ENCODE data around the gene MFSD6.

The MFSD6 gene

GRCh38 chr2:190529486-190530247 is 121.5 kb downstream of the MFSD6 start:
- DNase-seq (ENCODE audit: low read depth, low spot score) = no peak
- H3K4me3 ChIP-seq (ENCODE audit: low read depth, low read length) = no peak overlapping the region
- TF ChIP-seq, protein P1, sequence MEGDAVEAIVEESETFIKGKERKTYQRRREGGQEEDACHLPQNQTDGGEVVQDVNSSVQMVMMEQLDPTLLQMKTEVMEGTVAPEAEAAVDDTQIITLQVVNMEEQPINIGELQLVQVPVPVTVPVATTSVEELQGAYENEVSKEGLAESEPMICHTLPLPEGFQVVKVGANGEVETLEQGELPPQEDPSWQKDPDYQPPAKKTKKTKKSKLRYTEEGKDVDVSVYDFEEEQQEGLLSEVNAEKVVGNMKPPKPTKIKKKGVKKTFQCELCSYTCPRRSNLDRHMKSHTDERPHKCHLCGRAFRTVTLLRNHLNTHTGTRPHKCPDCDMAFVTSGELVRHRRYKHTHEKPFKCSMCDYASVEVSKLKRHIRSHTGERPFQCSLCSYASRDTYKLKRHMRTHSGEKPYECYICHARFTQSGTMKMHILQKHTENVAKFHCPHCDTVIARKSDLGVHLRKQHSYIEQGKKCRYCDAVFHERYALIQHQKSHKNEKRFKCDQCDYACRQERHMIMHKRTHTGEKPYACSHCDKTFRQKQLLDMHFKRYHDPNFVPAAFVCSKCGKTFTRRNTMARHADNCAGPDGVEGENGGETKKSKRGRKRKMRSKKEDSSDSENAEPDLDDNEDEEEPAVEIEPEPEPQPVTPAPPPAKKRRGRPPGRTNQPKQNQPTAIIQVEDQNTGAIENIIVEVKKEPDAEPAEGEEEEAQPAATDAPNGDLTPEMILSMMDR (IDR thresholded peaks at IDR 0.05; ENCODE audit: insufficient read depth, low read length, missing control alignments) = no peak

GRCh38 chr2:190530248-190530900 is 122.2 kb downstream of the MFSD6 start:
- CTCF ChIA-PET = interaction anchor here (1.2 to 1.3 kb wide), 2 partner anchors 13 to 19 kb away, joined by 4 to 6 read pairs; no protein-coding TSS in a partner anchor

More at GRCh38 chr2:190529486-190530247, 121.5 kb downstream of the MFSD6 start:
- ChIA-PET POLR2A (interaction anchor here (1.0 kb wide), 1 partner anchor 133 kb away, joined by 4 read pairs; no protein-coding TSS in a partner anchor), CTCF (interaction anchor here (1.2 to 1.3 kb wide), 2 partner anchors 12 to 19 kb away, joined by 4 to 6 read pairs; no protein-coding TSS in a partner anchor)

GRCh38 chr2:190532581-190532980 is 124.4 kb downstream of the MFSD6 start:
- no peak overlapping the region for H3K4me3 ChIP-seq (ENCODE audit: low read depth, low read length)
- ChIA-PET CTCF (interaction anchor here (1.0 to 1.1 kb wide), 2 partner anchors 177 to 872 kb away, joined by 3 to 4 read pairs; partner anchors contain the start of gene ASNSD1), POLR2A (no interaction called here)
- no peak for DNase-seq (ENCODE audit: low read depth, low spot score)
- TF ChIP-seq, protein P1 (IDR thresholded peaks at IDR 0.05; ENCODE audit: insufficient read depth, low read length, missing control alignments) = no peak

More at GRCh38 chr2:190530248-190530900, 122.2 kb downstream of the MFSD6 start:
- POLR2A ChIA-PET = interaction anchor here (1.0 kb wide), 1 partner anchor 132 kb away, joined by 4 read pairs; no protein-coding TSS in a partner anchor
- peak; percentile 59 for DNase-seq (ENCODE audit: low read depth, low spot score)
- no peak overlapping the region for H3K4me3 ChIP-seq (ENCODE audit: low read depth, low read length)
- TF ChIP-seq, protein P1 (IDR thresholded peaks at IDR 0.05; ENCODE audit: insufficient read depth, low read length, missing control alignments) = no peak

GRCh38 chr2:190533175-190533967 is 125.2 kb downstream of the MFSD6 start:
- no peak for DNase-seq (ENCODE audit: low read depth, low spot score)
- peak overlapping the region; percentile 71 for H3K4me3 ChIP-seq (ENCODE audit: low read depth, low read length)
- ChIA-PET POLR2A (no interaction called here), CTCF (interaction anchor here (0.6 to 1.1 kb wide), 3 partner anchors 178 to 872 kb away, joined by 3 to 4 read pairs (median 3); partner anchors contain the start of gene ASNSD1)
- TF ChIP-seq, protein P1 (IDR thresholded peaks at IDR 0.05; ENCODE audit: insufficient read depth, low read length, missing control alignments) = no peak

DNA sequence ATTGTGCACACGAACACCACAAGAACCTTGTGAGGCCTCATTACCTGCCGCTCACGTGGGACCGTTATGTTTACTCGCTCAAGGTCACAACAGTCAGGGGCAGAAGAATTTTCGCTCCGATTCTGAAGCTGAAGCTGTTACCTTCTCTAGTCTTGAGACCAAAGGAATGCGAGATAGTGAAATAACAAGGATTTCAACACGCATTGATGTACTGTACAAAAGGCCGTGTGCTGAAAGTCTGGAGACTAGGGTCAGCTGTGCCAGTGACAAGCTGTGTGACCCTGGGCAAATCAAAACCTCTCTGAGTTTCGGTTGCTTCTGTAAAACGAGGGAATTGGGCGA is 125.8 kb downstream of the MFSD6 start:
- TF ChIP-seq, protein P1 (IDR thresholded peaks at IDR 0.05; ENCODE audit: insufficient read depth, low read length, missing control alignments) = no peak
- ChIA-PET POLR2A (no interaction called here), CTCF (no interaction called here)
- no peak for DNase-seq (ENCODE audit: low read depth, low spot score)
- H3K4me3 ChIP-seq (ENCODE audit: low read depth, low read length) = peak overlapping the region; percentile 71

All from AG04449 (cell line).